ENCODE results near the gene S100B. TPM values are rescaled to one million over a fixed set of nuclear protein-coding genes. Genes with fewer than 3 reads are reported as not detected.

S100B gene
- total and polyA plus RNA-seq, 2 of the 13 experiments (the other 11 are each of a cell fraction or from before 2014, with no cell fraction given): not detected

DNA sequence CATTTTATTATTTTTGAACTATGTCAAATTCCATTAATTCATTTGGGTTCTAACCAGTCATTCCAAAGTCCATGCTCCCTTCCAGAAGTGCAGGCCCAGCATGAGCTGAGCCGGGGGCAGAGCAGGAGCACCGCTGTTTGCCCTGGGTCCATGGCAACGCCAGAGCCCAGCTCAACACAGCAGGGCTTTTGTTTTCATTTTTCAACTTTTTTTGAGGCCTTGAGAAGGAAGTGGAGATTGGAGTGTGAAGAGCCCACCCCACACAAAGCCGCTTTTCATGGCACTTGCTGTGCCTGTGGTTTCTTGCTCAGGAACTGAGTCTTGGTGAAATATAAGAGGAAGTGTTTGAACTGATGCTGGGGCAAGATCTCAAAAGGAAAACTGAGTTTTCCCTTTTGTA is 17.3 kb upstream of the S100B start (continued):
- TF ChIP-seq BCL6 (CRISPR knock-in tag; IDR thresholded peaks at IDR 0.05) (peak; percentile 62), FOXA1 (IDR thresholded peaks at IDR 0.05) (no peak), FOXA1 (CRISPR knock-in tag; IDR thresholded peaks at IDR 0.05) (peak; percentile 56; the same call in 1 of the 2 replicates), ZNF292 (CRISPR knock-in tag; IDR thresholded peaks at IDR 0.05; ENCODE audit: borderline replicate concordance, low read depth) (0 out of 2 replicates have a peak, but pooled peaks have one; percentile 4), NAIF1 (CRISPR knock-in tag; IDR thresholded peaks at IDR 0.05; ENCODE audit: borderline replicate concordance) (no peak), HNF4A (CRISPR knock-in tag; IDR thresholded peaks at IDR 0.05) (peak; percentile 87), ELF3 (CRISPR knock-in tag; IDR thresholded peaks at IDR 0.05) (peak; percentile 93), ARNTL (CRISPR knock-in tag; IDR thresholded peaks at IDR 0.05) (no peak), HNRNPLL (IDR thresholded peaks at IDR 0.05; ENCODE audit: low read depth, low read length, poor library complexity, severe bottlenecking) (peak; percentile 67), ZFX (CRISPR knock-in tag; IDR thresholded peaks at IDR 0.05; ENCODE audit: low read depth) (peak; percentile 40; the same call in 1 of the 2 replicates), PRMT3 (CRISPR knock-in tag; IDR thresholded peaks at IDR 0.05; ENCODE audit: borderline replicate concordance, low read depth) (no peak)
- TF ChIP-seq, protein P1, sequence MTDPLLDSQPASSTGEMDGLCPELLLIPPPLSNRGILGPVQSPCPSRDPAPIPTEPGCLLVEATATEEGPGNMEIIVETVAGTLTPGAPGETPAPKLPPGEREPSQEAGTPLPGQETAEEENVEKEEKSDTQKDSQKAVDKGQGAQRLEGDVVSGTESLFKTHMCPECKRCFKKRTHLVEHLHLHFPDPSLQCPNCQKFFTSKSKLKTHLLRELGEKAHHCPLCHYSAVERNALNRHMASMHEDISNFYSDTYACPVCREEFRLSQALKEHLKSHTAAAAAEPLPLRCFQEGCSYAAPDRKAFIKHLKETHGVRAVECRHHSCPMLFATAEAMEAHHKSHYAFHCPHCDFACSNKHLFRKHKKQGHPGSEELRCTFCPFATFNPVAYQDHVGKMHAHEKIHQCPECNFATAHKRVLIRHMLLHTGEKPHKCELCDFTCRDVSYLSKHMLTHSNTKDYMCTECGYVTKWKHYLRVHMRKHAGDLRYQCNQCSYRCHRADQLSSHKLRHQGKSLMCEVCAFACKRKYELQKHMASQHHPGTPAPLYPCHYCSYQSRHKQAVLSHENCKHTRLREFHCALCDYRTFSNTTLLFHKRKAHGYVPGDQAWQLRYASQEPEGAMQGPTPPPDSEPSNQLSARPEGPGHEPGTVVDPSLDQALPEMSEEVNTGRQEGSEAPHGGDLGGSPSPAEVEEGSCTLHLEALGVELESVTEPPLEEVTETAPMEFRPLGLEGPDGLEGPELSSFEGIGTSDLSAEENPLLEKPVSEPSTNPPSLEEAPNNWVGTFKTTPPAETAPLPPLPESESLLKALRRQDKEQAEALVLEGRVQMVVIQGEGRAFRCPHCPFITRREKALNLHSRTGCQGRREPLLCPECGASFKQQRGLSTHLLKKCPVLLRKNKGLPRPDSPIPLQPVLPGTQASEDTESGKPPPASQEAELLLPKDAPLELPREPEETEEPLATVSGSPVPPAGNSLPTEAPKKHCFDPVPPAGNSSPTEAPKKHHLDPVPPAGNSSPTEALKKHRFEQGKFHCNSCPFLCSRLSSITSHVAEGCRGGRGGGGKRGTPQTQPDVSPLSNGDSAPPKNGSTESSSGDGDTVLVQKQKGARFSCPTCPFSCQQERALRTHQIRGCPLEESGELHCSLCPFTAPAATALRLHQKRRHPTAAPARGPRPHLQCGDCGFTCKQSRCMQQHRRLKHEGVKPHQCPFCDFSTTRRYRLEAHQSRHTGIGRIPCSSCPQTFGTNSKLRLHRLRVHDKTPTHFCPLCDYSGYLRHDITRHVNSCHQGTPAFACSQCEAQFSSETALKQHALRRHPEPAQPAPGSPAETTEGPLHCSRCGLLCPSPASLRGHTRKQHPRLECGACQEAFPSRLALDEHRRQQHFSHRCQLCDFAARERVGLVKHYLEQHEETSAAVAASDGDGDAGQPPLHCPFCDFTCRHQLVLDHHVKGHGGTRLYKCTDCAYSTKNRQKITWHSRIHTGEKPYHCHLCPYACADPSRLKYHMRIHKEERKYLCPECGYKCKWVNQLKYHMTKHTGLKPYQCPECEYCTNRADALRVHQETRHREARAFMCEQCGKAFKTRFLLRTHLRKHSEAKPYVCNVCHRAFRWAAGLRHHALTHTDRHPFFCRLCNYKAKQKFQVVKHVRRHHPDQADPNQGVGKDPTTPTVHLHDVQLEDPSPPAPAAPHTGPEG (CRISPR knock-in tag; IDR thresholded peaks at IDR 0.05): no peak
- TF ChIP-seq, protein P2, sequence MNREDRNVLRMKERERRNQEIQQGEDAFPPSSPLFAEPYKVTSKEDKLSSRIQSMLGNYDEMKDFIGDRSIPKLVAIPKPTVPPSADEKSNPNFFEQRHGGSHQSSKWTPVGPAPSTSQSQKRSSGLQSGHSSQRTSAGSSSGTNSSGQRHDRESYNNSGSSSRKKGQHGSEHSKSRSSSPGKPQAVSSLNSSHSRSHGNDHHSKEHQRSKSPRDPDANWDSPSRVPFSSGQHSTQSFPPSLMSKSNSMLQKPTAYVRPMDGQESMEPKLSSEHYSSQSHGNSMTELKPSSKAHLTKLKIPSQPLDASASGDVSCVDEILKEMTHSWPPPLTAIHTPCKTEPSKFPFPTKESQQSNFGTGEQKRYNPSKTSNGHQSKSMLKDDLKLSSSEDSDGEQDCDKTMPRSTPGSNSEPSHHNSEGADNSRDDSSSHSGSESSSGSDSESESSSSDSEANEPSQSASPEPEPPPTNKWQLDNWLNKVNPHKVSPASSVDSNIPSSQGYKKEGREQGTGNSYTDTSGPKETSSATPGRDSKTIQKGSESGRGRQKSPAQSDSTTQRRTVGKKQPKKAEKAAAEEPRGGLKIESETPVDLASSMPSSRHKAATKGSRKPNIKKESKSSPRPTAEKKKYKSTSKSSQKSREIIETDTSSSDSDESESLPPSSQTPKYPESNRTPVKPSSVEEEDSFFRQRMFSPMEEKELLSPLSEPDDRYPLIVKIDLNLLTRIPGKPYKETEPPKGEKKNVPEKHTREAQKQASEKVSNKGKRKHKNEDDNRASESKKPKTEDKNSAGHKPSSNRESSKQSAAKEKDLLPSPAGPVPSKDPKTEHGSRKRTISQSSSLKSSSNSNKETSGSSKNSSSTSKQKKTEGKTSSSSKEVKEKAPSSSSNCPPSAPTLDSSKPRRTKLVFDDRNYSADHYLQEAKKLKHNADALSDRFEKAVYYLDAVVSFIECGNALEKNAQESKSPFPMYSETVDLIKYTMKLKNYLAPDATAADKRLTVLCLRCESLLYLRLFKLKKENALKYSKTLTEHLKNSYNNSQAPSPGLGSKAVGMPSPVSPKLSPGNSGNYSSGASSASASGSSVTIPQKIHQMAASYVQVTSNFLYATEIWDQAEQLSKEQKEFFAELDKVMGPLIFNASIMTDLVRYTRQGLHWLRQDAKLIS (CRISPR knock-in tag; IDR thresholded peaks at IDR 0.05): no peak
- TF ChIP-seq, protein P3, sequence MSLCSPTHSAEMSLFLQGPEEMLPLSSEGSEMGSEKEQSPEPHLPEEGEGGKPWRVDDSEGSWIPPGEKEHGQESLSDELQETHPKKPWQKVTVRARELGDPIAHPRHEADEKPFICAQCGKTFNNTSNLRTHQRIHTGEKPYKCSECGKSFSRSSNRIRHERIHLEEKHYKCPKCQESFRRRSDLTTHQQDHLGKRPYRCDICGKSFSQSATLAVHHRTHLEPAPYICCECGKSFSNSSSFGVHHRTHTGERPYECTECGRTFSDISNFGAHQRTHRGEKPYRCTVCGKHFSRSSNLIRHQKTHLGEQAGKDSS (CRISPR knock-in tag; IDR thresholded peaks at IDR 0.05; ENCODE audit: borderline replicate concordance, low read depth): no peak
- TF ChIP-seq, protein P4, sequence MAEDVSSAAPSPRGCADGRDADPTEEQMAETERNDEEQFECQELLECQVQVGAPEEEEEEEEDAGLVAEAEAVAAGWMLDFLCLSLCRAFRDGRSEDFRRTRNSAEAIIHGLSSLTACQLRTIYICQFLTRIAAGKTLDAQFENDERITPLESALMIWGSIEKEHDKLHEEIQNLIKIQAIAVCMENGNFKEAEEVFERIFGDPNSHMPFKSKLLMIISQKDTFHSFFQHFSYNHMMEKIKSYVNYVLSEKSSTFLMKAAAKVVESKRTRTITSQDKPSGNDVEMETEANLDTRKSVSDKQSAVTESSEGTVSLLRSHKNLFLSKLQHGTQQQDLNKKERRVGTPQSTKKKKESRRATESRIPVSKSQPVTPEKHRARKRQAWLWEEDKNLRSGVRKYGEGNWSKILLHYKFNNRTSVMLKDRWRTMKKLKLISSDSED (CRISPR knock-in tag; IDR thresholded peaks at IDR 0.05): no peak

All from HepG2 (cell line).